Erythroblast (primary cell): Measurements from ENCODE around the gene MSX2.

Source experiments
- GATA1 ChIP-seq: IDR thresholded peaks from 2 replicates; pipeline ENCODE4 v1.6.1; 2011; ENCODE audit warnings: low read depth, mild to moderate bottlenecking, control low read depth, low read length, moderate library complexity
- POLR2A ChIP-seq: IDR thresholded peaks from 2 replicates; pipeline ENCODE4 v1.6.1; 2011; ENCODE audit warnings: mild to moderate bottlenecking, low read length

- TF ChIP-seq POLR2A (no peak), GATA1 (no peak)
These were observed 4.8 kb downstream of the MSX2 start for GRCh38 chr5:174729075-174729680.
